NCI-H2227 treated with DMSO at 0.1 percent for 48 hours (cell line): ENCODE measurements around the gene DUS1L.

ENCODE experiments used
- DNase-seq: peaks from one replicate; lab custom pipeline; 2025; lab: John Stamatoyannopoulos, UW

The DUS1L gene

DNA sequence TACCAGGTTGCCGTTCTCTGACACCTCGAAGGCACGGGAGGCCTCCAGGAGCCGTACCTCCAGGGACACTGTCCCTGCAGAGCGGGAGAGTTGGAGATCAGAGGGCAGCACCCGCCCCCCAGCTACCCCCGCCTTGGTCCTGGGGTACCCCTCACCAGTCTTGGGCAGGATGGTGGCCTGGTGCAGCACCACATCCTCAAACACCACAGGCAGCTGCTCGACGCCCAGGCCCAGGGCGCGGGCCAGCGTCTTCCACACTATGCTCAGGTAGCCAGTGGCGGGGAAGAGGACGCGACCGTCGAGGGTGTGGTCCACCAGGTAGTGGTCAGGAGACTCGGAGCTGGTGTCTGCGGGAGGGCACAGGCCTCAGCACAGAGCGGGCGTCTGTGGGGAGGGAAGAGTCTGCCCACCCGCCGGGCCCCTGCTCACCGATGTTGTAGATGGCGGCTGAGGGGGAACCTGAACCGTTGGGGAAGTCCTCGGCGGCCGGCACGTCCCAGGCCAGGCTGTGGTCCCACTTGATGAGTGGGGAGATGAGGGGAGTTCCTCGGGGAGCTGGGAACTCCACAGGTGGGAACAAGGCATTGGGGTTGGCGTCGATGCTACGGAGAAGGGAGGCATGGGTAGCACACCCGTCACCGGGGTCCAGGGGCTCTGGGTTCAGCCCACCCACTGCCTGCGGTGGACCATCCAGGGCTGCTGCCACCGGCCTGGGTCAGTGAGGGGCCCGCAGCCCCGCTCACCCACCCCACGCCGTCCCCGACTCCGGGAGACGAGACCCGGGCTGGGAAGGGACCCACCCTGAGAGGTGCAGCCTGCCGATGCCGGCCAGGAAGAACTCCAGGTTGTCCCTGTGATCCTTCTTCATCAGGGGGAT is 22.6 kb upstream of the DUS1L start:
- no peak for DNase-seq

DNA sequence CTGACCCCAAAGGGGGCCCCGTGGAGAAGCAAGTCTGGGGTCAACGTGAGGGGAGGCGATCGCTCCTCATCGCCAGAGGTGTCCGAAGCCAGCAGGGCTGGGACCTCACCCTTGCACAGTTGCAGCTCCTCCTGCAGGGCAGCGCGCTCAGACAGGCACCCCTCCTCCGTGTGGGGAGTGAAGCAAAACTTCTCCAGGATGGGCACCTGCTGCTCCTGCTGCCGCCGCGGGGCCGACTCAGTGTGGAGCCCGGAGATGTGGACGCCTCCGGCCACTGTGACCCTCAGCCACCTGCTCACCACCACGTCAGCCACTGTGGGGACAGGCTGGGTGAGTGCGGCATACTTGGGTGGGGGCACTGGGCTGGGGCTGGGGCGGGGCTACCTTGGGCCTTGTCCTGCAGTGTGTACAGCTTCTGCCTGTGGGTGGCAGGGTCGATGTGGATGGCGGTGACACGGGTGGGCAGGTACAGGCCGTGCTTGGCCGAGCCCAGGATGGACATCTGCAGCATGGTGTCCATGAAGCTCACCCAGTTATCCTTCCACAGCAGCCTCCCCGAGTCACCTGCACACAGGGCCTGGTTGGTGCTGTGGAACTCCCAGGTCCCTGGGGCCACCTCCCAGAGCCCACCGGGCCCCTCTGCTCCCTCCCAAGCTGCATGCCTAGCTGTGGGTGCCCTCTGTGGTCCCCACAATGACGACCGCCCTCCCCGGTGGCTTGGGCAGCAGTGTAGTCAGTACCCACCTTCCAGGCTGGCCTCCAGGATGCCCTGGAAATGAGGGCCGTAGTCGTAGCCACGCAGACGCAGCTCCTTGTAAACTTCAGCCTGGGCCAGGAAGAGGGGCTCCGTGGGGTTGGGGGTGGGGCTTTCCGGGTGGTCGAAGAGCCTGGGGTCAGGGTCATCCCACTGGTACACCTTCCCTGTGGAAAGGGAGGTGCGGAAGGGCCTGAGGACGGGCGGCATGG is 21.6 kb upstream of the DUS1L start:
- no peak for DNase-seq

DNA sequence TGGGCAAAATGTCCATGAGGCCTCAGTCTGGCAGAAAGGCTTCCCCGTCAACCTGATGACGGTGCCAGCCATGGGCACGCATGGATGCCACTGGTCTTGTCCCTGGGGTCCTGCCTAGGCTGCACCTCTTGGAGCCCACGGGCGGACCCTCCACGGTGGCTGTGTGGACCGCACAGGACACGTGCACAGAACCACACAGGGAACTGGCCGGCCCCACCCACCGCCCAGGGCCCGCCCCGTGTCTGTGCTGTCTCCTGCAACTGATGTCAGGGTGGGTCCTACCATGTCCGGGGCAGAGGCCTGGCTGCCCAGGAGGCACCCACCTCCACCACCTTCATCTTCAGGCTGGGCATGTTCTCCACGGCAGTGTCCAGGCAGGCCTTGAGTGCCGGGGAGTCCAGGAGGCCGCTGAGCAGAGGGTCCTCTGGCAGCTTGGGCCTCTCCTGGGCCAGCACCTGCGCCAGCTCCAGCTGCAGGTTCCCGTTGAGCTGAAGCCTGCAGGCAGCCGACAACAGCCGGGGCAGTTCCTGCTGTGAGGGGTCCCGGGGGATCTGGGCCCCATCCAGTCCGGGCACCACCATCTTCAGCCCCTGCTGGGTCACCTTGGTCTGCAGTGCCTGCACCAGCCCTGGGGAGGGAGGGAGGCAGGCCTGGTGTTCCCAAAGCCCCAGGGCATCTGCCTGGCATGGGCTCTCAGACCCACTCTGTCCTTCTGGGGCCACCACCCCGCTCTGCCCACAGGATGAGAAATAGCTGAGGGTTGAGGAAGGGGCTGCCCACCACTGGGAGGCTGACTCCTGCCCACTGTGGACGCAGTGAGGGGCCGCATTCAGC is 20.5 kb upstream of the DUS1L start:
- DNase-seq, result no peak

DNA sequence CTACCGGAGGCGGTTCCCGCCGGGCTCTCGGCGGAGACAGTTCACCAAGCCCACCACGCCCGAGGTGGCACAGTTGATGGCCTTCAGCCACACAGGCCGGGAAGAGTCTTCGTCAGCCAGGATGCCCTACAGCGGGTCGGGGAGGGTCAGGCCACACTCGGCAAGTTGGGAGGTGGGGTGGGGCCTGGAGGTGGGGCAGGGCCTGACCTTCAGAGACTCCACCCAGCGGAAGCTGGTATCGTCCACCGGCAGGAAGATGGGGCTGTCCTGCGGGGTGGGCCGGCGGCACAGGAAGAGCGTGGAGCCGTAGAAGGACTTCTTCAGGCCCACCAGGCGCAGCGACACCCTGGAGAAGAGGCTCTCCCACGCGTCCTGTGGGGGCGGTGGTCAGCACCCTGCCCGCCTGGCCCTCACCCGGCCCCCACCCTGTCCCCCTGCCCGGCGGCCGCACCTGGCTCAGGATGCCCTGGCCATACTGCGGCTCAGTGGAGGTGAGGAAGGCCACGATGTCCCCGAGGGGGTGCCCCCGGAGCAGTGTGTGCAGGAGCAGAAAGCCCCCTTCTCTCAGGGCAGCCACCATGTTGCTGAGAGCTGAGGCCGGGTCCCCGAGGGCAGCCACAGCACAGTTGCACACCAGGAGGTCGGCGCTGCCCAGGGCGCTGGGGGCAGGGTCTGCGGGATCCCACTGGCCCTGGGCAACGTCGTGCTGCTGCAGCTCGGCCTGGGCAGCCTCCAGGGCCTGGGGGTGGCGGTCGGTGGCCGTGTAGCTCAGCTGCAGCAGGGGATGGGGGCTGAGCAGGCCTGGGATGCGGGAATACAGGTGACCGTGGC is 19.6 kb upstream of the DUS1L start:
- no peak for DNase-seq

DNA sequence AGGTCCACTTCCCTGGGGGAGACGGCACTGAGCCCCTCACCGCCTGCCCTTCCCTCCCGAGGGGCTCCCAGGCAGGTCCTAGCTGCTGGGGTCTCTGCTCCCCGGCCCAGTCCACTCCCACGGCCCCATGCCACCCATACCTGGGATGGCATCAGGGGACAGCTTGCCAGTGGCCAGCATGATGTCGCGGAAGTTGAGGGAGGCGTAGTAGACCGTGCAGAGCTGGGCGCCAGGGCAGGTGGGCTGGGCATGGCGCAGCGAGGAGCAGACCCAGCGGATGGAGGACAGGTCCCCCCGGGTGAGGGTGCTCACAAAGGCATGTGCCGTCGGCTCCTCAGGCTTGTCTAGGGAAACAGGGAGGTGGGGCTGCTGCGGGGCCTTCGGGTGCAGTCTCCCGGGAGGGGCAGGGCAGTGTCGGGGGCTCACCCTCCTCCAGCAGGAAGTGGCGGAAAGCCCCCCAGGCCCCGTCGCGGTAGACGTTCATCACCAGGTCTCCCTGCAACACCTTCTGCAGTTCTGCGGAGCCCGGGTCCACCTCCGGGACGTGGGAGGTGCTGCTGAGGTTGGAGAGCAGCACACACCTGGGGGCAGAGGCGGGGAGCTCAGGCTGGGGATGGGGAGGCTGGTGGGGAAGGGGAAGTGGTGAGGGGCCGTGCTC is 18.9 kb upstream of the DUS1L start:
- no peak for DNase-seq

DNA sequence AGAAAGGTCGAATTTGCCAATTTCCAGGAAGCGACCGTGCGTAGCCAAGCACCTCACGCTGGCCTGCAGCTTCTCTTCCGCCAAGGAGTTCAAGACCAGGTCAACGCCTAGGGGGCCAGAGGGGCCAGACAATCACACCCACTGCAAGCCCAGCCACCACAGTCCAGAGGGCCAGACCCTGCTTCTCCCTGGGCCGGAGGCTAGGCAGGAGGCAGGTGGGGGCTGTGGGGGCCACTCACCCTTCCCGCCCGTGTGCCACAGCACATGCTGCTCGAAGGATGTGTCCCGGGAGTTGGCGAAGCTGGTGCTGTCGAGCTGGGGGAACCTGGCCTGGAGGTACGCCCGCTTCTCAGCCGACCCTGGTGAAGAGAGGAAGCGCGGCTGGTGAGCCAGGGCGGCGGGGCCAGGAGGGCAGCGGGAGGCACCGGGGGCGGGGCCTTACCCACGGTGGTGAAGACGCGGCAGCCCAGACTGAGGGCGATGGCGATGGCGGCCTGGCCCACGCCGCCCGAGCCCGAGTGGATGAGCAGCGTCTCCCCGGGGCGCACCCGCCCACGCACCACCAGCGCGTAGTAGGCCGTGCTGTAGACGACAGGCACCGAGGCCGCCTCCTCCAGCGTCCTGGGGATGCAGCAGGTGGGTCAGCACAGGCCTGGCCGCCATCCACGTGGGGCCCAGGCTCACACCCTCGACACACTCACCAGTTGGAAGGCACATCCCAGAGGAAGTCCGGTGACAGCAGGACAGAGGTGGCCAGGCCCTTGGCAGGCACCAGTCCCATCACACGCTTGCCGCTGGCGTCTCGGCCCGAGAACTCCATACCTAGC is 18.1 kb upstream of the DUS1L start:
- no peak for DNase-seq

DNA sequence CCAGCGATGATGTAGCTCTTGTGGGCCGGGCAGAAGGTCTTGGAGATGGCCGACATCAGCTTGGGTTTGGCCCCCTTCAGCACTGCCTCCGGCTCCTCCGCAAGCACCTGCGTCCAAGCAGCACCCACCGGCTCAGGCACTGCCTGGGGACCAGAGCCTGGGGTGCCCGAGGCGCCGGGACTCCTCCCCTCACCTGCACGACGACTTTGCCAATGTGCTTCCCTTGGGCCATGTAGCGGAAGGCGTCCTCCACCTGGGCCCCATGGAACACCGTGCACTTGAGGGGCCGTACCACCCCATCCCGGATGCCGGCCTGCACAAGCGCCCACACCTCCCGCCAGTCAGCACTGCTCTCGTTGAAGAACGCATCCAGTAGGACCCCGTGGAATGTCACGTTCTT is 17.4 kb upstream of the DUS1L start:
- no peak for DNase-seq

DNA sequence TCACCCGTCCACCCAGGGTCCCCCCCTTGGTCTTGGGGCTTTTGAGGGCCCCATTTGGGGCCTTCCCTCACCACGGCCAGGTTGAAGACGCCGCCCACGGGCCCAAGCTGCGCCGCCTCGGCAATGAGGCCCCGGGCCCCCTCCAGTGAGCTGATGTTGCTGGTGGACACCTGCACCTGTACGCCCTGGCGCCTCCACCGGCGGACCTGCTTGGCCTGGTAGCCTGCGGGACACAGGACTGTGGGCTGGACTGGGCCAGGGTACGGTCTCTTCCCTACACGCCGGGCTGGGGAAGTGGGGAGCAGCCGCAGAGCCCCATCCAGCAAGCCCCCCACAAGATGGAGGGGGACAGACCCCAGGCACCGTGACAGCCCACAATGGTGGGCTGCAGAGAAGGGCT is 16.9 kb upstream of the DUS1L start:
- DNase-seq, result no peak

DNA sequence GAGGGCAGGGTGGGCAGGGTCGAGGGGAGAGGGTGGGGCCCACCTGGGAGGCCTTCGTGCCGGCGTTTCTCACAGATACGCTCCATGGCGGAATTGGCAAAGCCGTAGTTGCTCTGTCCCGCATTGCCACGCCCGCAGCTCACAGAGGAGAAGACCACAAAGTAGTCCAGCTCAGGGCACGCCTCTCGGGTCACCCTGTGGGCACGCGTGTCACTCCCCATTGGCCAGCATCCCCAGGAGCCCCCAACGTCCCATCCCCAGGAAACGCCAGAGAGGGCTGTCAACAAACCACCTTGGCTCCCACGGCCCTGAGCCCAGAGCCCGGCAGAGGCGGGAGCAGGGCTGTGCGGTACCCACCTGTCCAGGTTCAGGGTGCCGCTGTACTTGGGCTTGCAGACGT is 16.4 kb upstream of the DUS1L start:
- no peak for DNase-seq

DNA sequence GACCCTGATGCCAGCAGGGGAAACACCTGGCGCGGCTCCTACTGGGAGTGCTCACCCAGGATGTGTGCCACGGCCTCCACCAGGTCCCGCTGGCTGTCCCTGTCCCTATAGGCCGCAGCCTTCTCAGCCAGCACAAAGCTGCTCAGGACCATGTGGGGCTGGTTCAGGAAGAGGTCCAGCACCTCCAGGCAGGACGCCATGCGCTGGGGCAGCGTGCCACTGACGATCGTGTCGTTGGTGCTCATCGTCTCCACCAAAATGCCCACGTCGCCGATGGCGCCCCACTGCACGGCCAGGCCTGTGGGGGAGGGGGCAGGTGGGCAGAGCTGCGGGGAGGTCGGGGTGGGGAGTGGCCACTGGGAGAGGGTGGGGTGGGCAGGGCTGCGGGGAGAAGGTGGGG is 15.9 kb upstream of the DUS1L start:
- DNase-seq, result no peak

DNA sequence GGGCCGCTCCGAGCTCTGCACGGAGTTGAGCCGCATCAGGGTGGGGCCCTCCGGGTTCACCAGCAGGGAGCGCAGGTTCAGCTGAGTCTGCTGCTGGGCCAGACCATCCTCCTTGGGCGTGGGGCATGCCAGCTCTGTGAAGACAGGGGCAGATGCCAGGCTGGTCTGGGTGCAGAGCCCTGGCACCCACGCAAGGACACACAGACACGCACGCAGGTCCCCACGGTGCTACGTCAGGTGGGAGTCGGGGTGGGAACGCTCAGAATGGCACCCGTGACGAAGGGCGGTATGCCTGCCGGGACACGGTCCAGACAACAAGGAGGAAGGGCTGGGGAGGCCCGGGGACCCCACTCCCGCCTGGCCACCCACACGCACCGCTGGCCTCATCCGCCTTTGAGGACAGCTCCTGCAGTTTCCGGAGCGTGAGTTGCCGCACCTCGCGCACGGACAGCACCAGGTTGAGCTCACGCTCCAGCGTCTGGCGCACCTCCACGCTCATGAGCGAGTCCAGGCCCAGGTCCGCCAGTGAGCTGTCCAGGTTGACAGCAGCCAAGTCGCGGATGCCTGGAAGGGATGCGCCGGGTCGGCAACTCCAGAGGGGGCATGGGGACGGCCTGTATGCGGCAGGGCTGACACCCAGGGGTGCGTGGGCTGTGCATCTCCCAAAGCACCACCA is 15.3 kb upstream of the DUS1L start:
- no peak for DNase-seq

DNA sequence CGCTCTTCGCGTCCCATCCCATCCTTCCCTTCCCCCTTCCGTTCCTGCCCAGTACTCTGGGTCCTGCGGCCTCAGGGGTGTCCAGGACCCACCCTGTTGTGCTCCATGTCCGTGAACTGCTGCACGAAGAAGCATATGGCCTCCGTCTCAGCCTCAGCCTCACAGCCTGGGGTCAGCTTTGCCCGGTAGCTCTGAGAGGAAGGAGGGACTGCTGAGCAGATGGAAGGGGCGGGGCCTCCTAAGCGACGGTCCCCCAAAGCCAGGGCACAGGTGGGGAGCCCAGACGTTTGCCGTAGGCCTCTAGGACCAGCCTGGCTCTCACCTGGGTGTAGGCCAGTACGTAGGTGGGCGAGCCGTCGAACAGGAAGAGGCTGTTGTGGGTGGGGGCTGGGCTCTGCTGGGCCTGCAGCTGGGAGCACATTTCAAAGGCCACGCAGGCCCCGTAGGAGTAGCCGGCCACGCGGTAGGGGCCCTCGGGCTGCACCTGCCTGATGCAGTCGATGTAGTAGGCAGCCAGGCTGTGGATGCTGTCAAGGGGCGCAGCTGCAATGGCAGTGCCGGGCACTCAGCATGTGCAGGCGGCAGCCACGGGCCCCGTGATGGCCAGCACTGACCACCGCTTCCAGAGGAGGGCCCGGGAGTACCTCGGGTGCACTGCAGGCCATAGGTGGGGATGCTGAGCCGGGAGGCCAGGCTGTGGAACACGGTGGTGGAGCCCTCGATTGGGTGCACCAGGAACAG is 14.6 kb upstream of the DUS1L start:
- DNase-seq, result no peak

DNA sequence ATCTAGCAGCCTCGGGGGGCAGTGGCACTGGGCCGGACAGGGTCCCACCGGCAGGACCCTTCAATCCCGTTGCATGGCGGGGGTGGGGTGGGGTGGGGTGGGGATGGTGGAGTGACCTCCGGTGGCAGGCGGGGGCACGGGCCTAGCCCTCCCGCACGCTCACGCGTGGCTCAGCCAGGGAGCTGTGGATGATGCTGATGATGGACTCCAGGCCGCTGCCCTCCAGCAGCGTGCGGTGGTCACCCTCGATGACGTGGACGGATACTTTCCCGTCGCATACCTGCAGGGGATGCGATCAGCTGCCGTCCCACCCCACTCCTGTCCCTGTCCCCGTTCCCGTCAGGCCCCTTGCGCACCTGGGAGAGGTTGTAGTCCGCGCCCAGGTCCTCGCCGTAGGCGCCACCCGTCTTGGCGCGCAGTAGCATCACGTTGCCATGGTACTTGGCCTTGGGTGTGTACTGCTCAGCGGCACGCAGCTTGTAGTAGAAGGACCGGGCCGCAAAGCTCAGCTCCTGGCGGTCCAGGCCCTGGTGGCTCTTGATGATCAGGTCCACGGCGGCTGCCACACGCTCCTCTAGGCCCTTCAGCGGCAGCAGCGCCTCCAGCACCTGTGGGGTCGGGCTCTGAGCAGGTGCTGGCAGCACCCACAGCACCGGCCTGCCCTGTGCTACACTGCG is 13.5 kb upstream of the DUS1L start:
- DNase-seq, result no peak

DNA sequence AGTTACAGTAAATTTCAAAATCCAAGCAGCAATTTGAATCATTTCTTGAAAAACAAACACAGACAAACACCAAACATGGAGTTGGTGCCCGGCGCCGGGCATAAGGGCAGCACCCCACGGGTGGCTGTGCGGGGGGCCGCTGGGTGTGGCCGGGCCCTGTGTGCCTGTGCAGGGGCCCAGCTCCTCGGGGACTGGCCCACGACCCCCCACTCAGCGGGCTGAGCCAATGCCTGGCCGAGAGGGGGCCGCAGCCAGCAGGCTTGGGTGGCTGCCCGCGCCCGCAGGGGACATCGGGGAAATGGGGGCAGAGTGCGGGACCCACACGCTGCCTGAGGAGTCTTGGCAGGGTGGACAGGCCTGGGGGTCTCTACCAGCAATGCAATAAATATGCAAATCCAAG is 12.8 kb upstream of the DUS1L start:
- no peak for DNase-seq

DNA sequence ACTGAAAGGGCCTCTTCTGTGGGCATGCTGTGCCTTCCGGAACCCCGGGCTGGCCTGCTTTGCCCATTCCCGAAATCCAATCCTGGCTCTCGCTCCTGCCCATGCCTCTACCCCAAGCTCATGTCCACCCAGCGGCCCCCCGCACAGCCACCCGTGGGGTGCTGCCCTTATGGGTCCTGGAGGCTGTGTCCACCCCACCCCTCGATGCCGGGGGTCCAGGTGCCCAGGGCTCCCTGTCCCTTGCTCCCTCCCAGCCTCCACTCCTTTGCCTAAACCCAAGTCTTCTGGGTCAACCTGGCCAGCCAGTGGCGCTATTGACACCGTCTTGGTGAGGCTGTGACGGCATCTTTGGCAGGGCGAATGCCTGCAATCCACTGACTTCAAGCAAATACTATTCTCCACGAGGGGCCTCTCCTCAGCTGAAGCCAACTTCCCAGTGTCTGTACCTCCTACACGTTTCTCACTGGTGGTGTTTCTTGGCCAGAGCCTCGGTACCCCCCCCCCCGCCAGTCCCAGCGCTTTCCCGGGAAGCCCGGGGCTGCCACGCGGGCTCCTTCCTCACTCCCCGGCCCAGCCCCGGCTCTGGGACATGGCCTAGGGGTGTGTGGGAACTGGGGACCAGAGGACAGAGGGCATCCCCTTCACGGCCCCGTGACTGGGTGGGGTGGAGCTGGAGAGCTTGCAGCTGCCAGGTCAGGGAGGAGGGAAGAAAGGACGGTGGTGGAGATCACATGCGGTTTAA is 12.2 kb upstream of the DUS1L start:
- DNase-seq, result no peak

DNA sequence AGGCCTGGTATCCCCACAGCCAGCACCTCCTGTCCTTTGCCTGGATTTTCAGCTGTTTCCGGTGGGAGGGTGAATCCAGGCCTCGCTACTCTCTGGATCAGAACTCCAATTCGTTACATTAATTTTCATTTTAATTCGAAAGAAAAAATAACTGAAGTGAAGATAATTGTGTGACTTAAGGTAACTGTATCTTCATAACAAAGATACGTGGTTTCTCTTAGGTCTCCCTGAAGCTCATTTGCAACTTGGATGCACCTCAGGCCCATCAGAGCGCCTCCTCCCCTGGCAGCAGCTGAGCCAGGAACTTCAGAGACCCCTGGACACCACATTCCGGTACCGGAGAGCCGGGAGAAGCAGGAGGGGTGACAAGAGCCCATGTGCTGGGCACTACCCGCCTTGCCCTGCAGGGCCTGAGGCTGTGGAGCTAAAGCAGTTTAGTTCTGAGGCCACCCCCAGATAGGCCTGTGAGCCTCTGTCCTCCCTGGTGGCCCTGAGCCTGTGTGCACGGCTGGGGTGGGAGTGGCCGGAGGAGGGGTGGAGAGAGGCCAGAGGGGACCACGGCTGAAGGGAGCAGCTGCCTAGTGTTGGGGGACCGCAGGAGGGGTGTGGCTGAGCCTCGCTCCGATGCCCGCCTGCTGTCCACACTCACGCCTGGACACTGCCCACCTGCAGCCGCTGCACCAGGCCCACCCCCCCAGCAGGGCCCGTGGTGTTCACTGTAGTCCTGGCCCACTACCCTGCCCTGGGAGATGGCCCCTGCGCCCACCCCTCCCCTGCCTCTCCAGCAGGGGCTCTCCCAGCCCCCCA is 11.4 kb upstream of the DUS1L start:
- DNase-seq, result no peak
